ENCODE data around the gene NPFFR1. TPM values are rescaled to one million over a fixed set of nuclear protein-coding genes. Genes with fewer than 3 reads are reported as not detected.
"Not testable (repeated sequence)": the region's sequence is repeated elsewhere in the genome, so short reads cannot be mapped to it uniquely, and the experiment has no call there.

Gene NPFFR1
- total RNA-seq, 4 donors from 2014 or later, result 0.22 to 0.42 TPM; not detected in 2

- H3K4me3 ChIP-seq (ENCODE audit: low read depth, poor library complexity, severe bottlenecking), result no peak overlapping the region
- DNase-seq (ENCODE audit: low spot score in 2 of 2), result peak in 1 of 2 donors; percentile 81
- WGBS, 2 donors, result 35 to 52% methylated on average over 20 to 40 of the region's 40 CpGs
- no peak for TF ChIP-seq POLR2A (IDR thresholded peaks at IDR 0.05)
- TF ChIP-seq CTCF (IDR thresholded peaks at IDR 0.05), result no peak
- intact Hi-C loops (cut with DNase I; ENCODE audit: low total_unique reads), result no loop called here
These were observed 29.0 kb downstream of the NPFFR1 start for GRCh38 chr10:70254778-70255328.

- no peak for TF ChIP-seq POLR2A (IDR thresholded peaks at IDR 0.05)
- TF ChIP-seq CTCF (IDR thresholded peaks at IDR 0.05), result no peak
- WGBS, 2 donors, result 78 to 80% methylated on average over 14 of the region's 14 CpGs
- intact Hi-C loops (cut with DNase I; ENCODE audit: low total_unique reads), result no loop called here
- no peak overlapping the region for H3K4me3 ChIP-seq (ENCODE audit: low read depth, poor library complexity, severe bottlenecking)
- peak in 1 of 2 donors; percentile 72 for DNase-seq (ENCODE audit: low spot score in 2 of 2)
These were observed 29.7 kb downstream of the NPFFR1 start for GRCh38 chr10:70253878-70254765.

- H3K4me3 ChIP-seq (ENCODE audit: low read depth, poor library complexity, severe bottlenecking), result no peak overlapping the region
These were observed 32.7 kb downstream of the NPFFR1 start for GRCh38 chr10:70250961-70251680.

GRCh38 chr10:70247360-70247759, 36.4 kb downstream of the NPFFR1 start:
- no peak for DNase-seq (ENCODE audit: low spot score in 2 of 2)
- no peak for TF ChIP-seq CTCF (IDR thresholded peaks at IDR 0.05)
- TF ChIP-seq POLR2A (IDR thresholded peaks at IDR 0.05), result no peak
- 76 to 78% methylated on average over 6 of the region's 6 CpGs for WGBS, 2 donors
- intact Hi-C loops (cut with DNase I; ENCODE audit: low total_unique reads), result no loop called here
- no peak overlapping the region for H3K4me3 ChIP-seq (ENCODE audit: low read depth, poor library complexity, severe bottlenecking)

More at GRCh38 chr10:70250961-70251680, 32.7 kb downstream of the NPFFR1 start:
- intact Hi-C loops (cut with DNase I; ENCODE audit: low total_unique reads), result no loop called here
- 91% methylated on average over 10 of the region's 11 CpGs for WGBS, 2 donors
- no peak for TF ChIP-seq POLR2A (IDR thresholded peaks at IDR 0.05)
- TF ChIP-seq CTCF (IDR thresholded peaks at IDR 0.05), result no peak
- no peak for DNase-seq (ENCODE audit: low spot score in 2 of 2)

GRCh38 chr10:70241081-70241480, 42.7 kb downstream of the NPFFR1 start:
- intact Hi-C loops (cut with DNase I; ENCODE audit: low total_unique reads), result no loop called here
- WGBS, 2 donors, result 91 to 94% methylated on average over 3 of the region's 3 CpGs
- TF ChIP-seq CTCF (IDR thresholded peaks at IDR 0.05), result no peak
- TF ChIP-seq POLR2A (IDR thresholded peaks at IDR 0.05), result no peak
- no peak overlapping the region for H3K4me3 ChIP-seq (ENCODE audit: low read depth, poor library complexity, severe bottlenecking)
- DNase-seq (ENCODE audit: low spot score in 2 of 2), result no peak

GRCh38 chr10:70239986-70240385, 43.8 kb downstream of the NPFFR1 start:
- 91 to 94% methylated on average over 13 to 20 of the region's 21 CpGs for WGBS, 2 donors
- H3K4me3 ChIP-seq (ENCODE audit: low read depth, poor library complexity, severe bottlenecking); intact Hi-C loops (cut with DNase I; ENCODE audit: low total_unique reads); DNase-seq (ENCODE audit: low spot score in 2 of 2): not testable (repeated sequence)

- 92 to 93% methylated on average over 25 to 42 of the region's 55 CpGs for WGBS, 2 donors
- H3K4me3 ChIP-seq (ENCODE audit: low read depth, poor library complexity, severe bottlenecking); DNase-seq (ENCODE audit: low spot score in 2 of 2); intact Hi-C loops (cut with DNase I; ENCODE audit: low total_unique reads): not testable (repeated sequence)
These were observed 44.5 kb downstream of the NPFFR1 start for GRCh38 chr10:70239077-70239976.

GRCh38 chr10:70237958-70238536, 45.8 kb downstream of the NPFFR1 start:
- WGBS, 2 donors, result 72 to 78% methylated on average over 6 of the region's 6 CpGs
- intact Hi-C loops (cut with DNase I; ENCODE audit: low total_unique reads); H3K4me3 ChIP-seq (ENCODE audit: low read depth, poor library complexity, severe bottlenecking); DNase-seq (ENCODE audit: low spot score in 2 of 2): not testable (repeated sequence)

All from lower leg skin (tissue), 4 donors.